Fibroblast of skin of left biceps (primary cell): ENCODE results near the gene POLR3G.

ENCODE experiments used
- DNase-seq, 2 experiments: peaks; one replicate each; pipeline ENCODE4 v3.0.0-alpha.2; 2013; ENCODE audit warnings: low read depth in 2 of 2

POLR3G gene

GRCh38 chr5:90474235-90475107 lies at the start of gene POLR3G, which contains the start of gene MBLAC2:
Gene POLR3G (plus strand): TSS chr5:90474864. CDS start chr5:90485568, 10,704 bp downstream.
Gene MBLAC2 (minus strand): TSS chr5:90474771. CDS start chr5:90474292, 479 bp downstream.
- peak; percentile 65 to 69 for DNase-seq

GRCh38 chr5:90434116-90434714 lies 40.4 kb upstream of the POLR3G start:
- no peak for DNase-seq

GRCh38 chr5:90437663-90438062 lies 37.0 kb upstream of the POLR3G start:
- no peak for DNase-seq

GRCh38 chr5:90438100-90438499 lies 36.6 kb upstream of the POLR3G start:
- DNase-seq, result no peak

GRCh38 chr5:90440644-90441043 lies 34.0 kb upstream of the POLR3G start:
- DNase-seq, result no peak

GRCh38 chr5:90446961-90447360 lies 27.7 kb upstream of the POLR3G start:
- DNase-seq, result peak; percentile 39 to 50

GRCh38 chr5:90461288-90461687 lies 13.4 kb upstream of the POLR3G start:
- no peak for DNase-seq

- no peak for DNase-seq
Observed at GRCh38 chr5:90472783-90473395, 1.8 kb upstream of the POLR3G start.

- no peak for DNase-seq
Observed at GRCh38 chr5:90473396-90474234, 1.0 kb upstream of the POLR3G start.

- DNase-seq, result no peak
Observed at GRCh38 chr5:90475436-90475980, 844 bp downstream of the POLR3G start.

GRCh38 chr5:90476391-90476790 lies 1.7 kb downstream of the POLR3G start:
- DNase-seq, result no peak

GRCh38 chr5:90477073-90477472 lies 2.4 kb downstream of the POLR3G start:
- DNase-seq, result no peak

GRCh38 chr5:90477621-90478215 lies 3.1 kb downstream of the POLR3G start:
- DNase-seq, result no peak

GRCh38 chr5:90479611-90480385 lies 5.1 kb downstream of the POLR3G start:
- peak in 1 of 2 experiments; percentile 7 for DNase-seq

- no peak for DNase-seq
Observed at GRCh38 chr5:90480699-90481098, 6.0 kb downstream of the POLR3G start.

- DNase-seq, result no peak
Observed at GRCh38 chr5:90483206-90483605, 8.5 kb downstream of the POLR3G start.

- DNase-seq, result no peak
Observed at GRCh38 chr5:90484540-90484939, 9.9 kb downstream of the POLR3G start.

GRCh38 chr5:90488791-90489190 lies 14.1 kb downstream of the POLR3G start:
- DNase-seq, result peak; percentile 51 to 59

- no peak for DNase-seq
Observed at GRCh38 chr5:90494043-90494442, 19.4 kb downstream of the POLR3G start.

- DNase-seq, result no peak
Observed at GRCh38 chr5:90495146-90495545, 20.5 kb downstream of the POLR3G start.
